ENCODE data around the gene DIP2B. TPM values are rescaled to one million over a fixed set of nuclear protein-coding genes. Genes with fewer than 3 reads are reported as not detected.

The DIP2B gene
- total RNA-seq, 2 experiments from 2014 or later, result 29.5 to 30.0 TPM

DNA sequence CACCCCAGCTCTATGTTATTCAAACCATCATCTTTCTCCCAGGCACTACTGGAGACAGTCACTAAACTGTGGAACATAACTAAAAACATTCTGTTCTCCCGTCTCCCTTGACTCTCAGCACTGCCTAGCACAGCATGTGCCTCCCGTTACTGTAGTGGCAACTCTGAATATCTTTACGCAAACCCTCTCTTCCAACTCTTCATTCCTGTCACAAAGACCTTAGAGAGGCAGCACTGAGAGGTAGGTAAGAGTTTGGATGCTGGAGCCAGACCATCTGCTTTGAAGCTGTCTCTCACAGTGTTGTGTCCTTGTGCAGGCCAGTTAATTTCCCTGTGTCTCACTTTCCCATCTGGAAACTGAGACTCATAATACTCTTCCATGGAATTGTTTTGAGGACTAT lies 108.1 kb downstream of the DIP2B start:
- TF ChIP-seq, protein P1, sequence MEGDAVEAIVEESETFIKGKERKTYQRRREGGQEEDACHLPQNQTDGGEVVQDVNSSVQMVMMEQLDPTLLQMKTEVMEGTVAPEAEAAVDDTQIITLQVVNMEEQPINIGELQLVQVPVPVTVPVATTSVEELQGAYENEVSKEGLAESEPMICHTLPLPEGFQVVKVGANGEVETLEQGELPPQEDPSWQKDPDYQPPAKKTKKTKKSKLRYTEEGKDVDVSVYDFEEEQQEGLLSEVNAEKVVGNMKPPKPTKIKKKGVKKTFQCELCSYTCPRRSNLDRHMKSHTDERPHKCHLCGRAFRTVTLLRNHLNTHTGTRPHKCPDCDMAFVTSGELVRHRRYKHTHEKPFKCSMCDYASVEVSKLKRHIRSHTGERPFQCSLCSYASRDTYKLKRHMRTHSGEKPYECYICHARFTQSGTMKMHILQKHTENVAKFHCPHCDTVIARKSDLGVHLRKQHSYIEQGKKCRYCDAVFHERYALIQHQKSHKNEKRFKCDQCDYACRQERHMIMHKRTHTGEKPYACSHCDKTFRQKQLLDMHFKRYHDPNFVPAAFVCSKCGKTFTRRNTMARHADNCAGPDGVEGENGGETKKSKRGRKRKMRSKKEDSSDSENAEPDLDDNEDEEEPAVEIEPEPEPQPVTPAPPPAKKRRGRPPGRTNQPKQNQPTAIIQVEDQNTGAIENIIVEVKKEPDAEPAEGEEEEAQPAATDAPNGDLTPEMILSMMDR (IDR thresholded peaks at IDR 0.05), result no peak
- intact Hi-C loops (cut with DNase I, micrococcal nuclease), result no loop called here
- peaks cover 7% of the 10 kb centered on the region for H3K36me3 Mint-ChIP-seq (ENCODE audit: low read depth)
- ChIA-PET POLR2A (no interaction called here), CTCF (no interaction called here)
- no peaks in the 10 kb centered on the region for H3K9me3 ChIP-seq (ENCODE audit: control insufficient read depth in 1 of 2, insufficient read depth in 1 of 2, low read length in 2 of 2)
- no peak for DNase-seq
- no peaks in the 10 kb centered on the region for H3K27me3 Mint-ChIP-seq
- H3K4me1 Mint-ChIP-seq (ENCODE audit: low read depth), result peaks cover 29% of the 10 kb centered on the region
- no peak for ATAC-seq (ENCODE audit: poor library complexity)
- no peaks in the 10 kb centered on the region for H3K9me3 Mint-ChIP-seq
- no peaks in the 10 kb centered on the region for H3K27me3 ChIP-seq (ENCODE audit: control insufficient read depth in 1 of 2, insufficient read depth in 2 of 2, low read length in 2 of 2)
- no peak overlapping the region for H3K4me3 Mint-ChIP-seq
- H3K27ac ChIP-seq (ENCODE audit: low read depth in 1 of 2, low read length in 2 of 2), result no peak overlapping the region
- peaks cover 9% of the 10 kb centered on the region for H3K36me3 ChIP-seq (ENCODE audit: insufficient read depth, low read length)
- no peak overlapping the region for H3K4me3 ChIP-seq (ENCODE audit: low read length)
- no peak overlapping the region for H3K27ac Mint-ChIP-seq
- H3K4me1 ChIP-seq (ENCODE audit: insufficient read depth, low read length), result no peaks in the 10 kb centered on the region

DNA sequence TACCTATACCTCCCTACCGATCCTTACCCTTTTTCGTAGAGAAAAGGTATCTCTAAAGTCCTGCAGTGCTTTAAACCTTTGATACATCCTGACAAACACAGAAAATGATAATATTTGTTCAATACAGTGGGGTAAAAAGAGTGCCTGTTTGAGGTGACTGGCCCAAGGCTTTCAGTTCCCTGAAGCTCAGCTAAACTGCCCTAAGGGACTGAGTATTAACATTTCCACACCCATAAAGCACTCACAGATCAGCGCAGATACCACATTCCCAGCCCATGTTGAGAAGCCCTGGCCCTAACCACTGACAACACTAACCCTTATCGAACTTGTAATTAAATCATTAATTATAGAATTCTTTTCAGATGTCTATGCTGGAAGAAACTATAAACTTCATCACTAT lies 108.7 kb downstream of the DIP2B start:
- intact Hi-C loops (cut with DNase I, micrococcal nuclease), result no loop called here

DNA sequence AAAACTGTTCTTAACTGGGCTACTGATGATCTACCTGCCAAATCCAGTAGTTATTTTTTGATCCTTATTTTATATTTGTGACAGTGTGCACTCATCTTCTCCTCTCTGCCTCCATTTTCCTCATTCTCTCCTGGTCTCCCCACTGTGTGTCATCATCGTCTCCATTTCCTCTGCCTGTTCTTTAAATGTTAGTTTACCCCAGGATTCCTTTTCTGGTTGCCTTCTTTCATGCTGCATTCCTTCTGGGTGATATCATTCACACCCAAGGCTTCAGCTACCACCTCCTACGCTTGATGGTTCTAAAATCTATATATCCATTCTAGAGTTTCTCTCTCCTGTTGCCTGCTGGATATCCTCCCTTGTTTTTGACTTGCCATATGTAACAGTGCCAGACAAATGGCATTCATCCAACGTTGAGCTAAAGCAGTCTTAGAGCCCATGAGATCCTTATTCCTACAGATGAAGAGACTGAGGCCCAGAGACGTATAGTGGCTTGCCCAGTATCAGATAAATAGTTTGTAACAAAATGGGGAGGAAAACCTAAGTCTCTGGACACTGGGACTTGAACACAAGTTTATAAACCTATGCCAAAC lies 109.5 kb downstream of the DIP2B start:
- DNase-seq (no peak), ATAC-seq (ENCODE audit: poor library complexity) (no peak)
- intact Hi-C loops (cut with DNase I, micrococcal nuclease), result no loop called here
- Mint-ChIP-seq H3K27ac (no peak overlapping the region), H3K4me1 (ENCODE audit: low read depth) (peaks cover 40% of the 10 kb centered on the region), H3K4me3 (no peak overlapping the region), H3K9me3 (no peaks in the 10 kb centered on the region), H3K27me3 (no peaks in the 10 kb centered on the region), H3K36me3 (ENCODE audit: low read depth) (peaks cover 6% of the 10 kb centered on the region)
- no peaks in the 10 kb centered on the region for H3K9me3 ChIP-seq (ENCODE audit: control insufficient read depth in 1 of 2, insufficient read depth in 1 of 2, low read length in 2 of 2)
- TF ChIP-seq, protein P1 (IDR thresholded peaks at IDR 0.05), result no peak
- ChIA-PET CTCF (no interaction called here), POLR2A (interaction anchor here (0.7 kb wide), 1 partner anchor 110 kb away, joined by 3 read pairs; the partner anchor contains the start of gene DIP2B)
- H3K4me1 ChIP-seq (ENCODE audit: insufficient read depth, low read length), result peaks cover under 1% of the 10 kb centered on the region
- H3K27ac ChIP-seq (ENCODE audit: low read depth in 1 of 2, low read length in 2 of 2), result no peak overlapping the region
- no peaks in the 10 kb centered on the region for H3K27me3 ChIP-seq (ENCODE audit: control insufficient read depth in 1 of 2, insufficient read depth in 2 of 2, low read length in 2 of 2)
- peaks cover 9% of the 10 kb centered on the region for H3K36me3 ChIP-seq (ENCODE audit: insufficient read depth, low read length)
- H3K4me3 ChIP-seq (ENCODE audit: low read length), result no peak overlapping the region

More for the DNA sequence above, 108.7 kb downstream of the DIP2B start:
- Mint-ChIP-seq H3K27ac (no peak overlapping the region), H3K27me3 (no peaks in the 10 kb centered on the region), H3K4me1 (ENCODE audit: low read depth) (peaks cover 33% of the 10 kb centered on the region), H3K9me3 (no peaks in the 10 kb centered on the region), H3K36me3 (ENCODE audit: low read depth) (peaks cover 7% of the 10 kb centered on the region), H3K4me3 (no peak overlapping the region)
- Histone ChIP-seq H3K4me1 (ENCODE audit: insufficient read depth, low read length) (no peaks in the 10 kb centered on the region), H3K36me3 (ENCODE audit: insufficient read depth, low read length) (peaks cover 9% of the 10 kb centered on the region), H3K4me3 (ENCODE audit: low read length) (no peak overlapping the region), H3K27me3 (ENCODE audit: control insufficient read depth in 1 of 2, insufficient read depth in 2 of 2, low read length in 2 of 2) (no peaks in the 10 kb centered on the region), H3K9me3 (ENCODE audit: control insufficient read depth in 1 of 2, insufficient read depth in 1 of 2, low read length in 2 of 2) (no peaks in the 10 kb centered on the region), H3K27ac (ENCODE audit: low read depth in 1 of 2, low read length in 2 of 2) (no peak overlapping the region)
- TF ChIP-seq, protein P1 (IDR thresholded peaks at IDR 0.05), result no peak
- CTCF ChIA-PET, result no interaction called here
- POLR2A ChIA-PET, result no interaction called here
- ATAC-seq (ENCODE audit: poor library complexity), result no peak
- DNase-seq, result no peak

All from CD4-positive, alpha-beta T cell (primary cell).